ENCODE data around the gene CTAGE1.

The CTAGE1 gene, protein sequence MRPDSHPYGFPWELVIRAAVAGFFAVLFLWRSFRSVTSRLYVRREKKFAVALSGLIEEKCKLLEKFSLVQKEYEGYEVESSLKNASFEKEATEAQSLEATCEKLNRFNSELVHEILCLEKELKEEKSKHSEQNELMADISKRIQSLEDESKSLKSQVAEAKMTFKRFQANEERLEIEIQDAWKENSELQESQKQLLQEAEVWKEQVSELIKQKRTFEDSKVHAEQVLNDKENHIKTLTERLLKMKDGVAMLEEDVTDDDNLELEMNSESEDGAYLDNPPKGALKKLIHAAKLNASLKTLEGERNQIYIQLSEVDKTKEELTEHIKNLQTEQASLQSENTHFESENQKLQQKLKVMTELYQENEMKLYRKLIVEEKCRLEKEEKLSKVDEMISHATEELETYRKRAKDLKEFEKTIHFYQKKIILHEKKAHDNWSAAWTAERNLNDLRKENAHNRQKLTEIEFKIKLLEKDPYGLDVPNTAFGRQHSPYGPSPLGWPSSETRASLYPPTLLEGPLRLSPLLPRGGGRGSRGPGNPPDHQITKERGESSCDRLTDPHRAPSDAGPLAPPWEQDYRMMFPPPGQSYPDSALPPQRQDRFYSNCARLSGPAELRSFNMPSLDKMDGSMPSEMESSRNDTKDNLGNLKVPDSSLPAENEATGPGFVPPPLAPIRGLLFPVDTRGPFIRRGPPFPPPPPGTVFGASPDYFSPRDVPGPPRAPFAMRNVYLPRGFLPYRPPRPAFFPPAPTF

GRCh38 chr18:22417496-22418188 lies at the start of gene CTAGE1:
Gene CTAGE1, minus strand, starts transcription at chr18:22417915. Its CDS starts 104 bp downstream, at chr18:22417811.
- in situ Hi-C loops (cut with HindIII; ENCODE audit: low sequenced_read_pairs), result no loop called here
- H3K4me3 ChIP-seq (ENCODE audit: low read depth, low read length), result no peak within 1 kb of the TSS
- DNase-seq (ENCODE audit: low read depth), result no peak
- no peak for TF ChIP-seq CTCF (IDR thresholded peaks at IDR 0.05; ENCODE audit: low read depth, low read length, missing control alignments)

GRCh38 chr18:22466608-22467395 lies 49.1 kb upstream of the CTAGE1 start:
- H3K4me3 ChIP-seq (ENCODE audit: low read depth, low read length), result no peak overlapping the region
- in situ Hi-C loops (cut with HindIII; ENCODE audit: low sequenced_read_pairs), result no loop called here
- DNase-seq (ENCODE audit: low read depth), result peak; percentile 66
- no peak for TF ChIP-seq CTCF (IDR thresholded peaks at IDR 0.05; ENCODE audit: low read depth, low read length, missing control alignments)

GRCh38 chr18:22465859-22466457 lies 48.2 kb upstream of the CTAGE1 start:
- H3K4me3 ChIP-seq (ENCODE audit: low read depth, low read length), result no peak overlapping the region
- TF ChIP-seq CTCF (IDR thresholded peaks at IDR 0.05; ENCODE audit: low read depth, low read length, missing control alignments), result no peak
- peak; percentile 79 for DNase-seq (ENCODE audit: low read depth)
- in situ Hi-C loops (cut with HindIII; ENCODE audit: low sequenced_read_pairs), result no loop called here

DNA sequence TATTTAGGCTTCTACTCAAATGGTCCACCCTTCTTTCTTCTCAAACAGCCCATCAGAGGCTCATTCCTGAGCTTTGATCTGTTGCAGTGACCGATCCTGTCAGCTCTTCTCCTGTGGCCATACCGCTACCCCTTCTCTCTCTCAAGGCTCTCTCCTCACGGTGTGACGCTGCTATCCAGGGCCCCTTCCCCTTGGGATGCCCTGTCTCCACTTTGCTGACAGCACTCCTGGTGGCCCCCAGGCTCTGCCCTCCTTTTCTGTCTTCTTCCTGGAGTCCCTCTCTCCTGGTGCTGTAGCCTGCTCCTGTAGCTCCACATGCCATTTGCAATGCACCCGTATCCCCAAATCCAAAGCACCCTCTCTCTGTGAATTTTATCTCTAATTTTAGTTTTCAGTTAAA lies 45.4 kb upstream of the CTAGE1 start:
- in situ Hi-C loops (cut with HindIII; ENCODE audit: low sequenced_read_pairs), result no loop called here
- no peak for TF ChIP-seq CTCF (IDR thresholded peaks at IDR 0.05; ENCODE audit: low read depth, low read length, missing control alignments)
- no peak overlapping the region for H3K4me3 ChIP-seq (ENCODE audit: low read depth, low read length)
- DNase-seq (ENCODE audit: low read depth), result no peak

DNA sequence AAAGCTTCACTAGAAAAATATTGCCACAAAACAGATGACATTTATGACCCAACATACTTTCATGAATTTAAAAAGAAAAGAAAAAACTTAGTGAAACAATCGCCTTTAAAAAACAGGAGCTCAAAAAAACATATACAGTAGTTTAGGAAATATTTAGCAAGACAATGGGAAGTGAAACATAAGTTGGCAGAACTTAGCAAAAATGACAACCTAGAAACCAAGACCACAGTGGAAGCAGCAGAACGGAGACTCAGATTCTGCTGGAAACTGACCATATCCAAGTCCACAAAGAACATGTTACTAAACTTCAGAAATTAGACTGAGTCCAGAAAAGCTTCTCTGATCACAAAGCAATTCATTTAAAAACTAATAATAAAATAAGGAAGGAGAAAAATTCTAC lies 41.8 kb upstream of the CTAGE1 start:
- H3K4me3 ChIP-seq (ENCODE audit: low read depth, low read length), result no peak overlapping the region
- no peak for DNase-seq (ENCODE audit: low read depth)
- in situ Hi-C loops (cut with HindIII; ENCODE audit: low sequenced_read_pairs), result no loop called here
- TF ChIP-seq CTCF (IDR thresholded peaks at IDR 0.05; ENCODE audit: low read depth, low read length, missing control alignments), result no peak
